DND-41 (cell line): Measurements from ENCODE around the gene HAUS7.

Experiments used
- ATAC-seq: fragments of 200-7000 bp; cut with Tn5 transposase; 3 replicates; pipeline ENCODE4 v1.9.1; 2021; ENCODE audit warnings: low read depth; ENCODE audit not compliant: insufficient read depth
- DNase-seq: peaks from one replicate; pipeline ENCODE4 v3.0.0-alpha.2; 2020
- H2AFZ ChIP-seq: 2 replicates; pipeline ENCODE4 v1.6.0; 2012; ENCODE audit warnings: low read depth, low read length
- H3K27ac ChIP-seq: 2 replicates; pipeline ENCODE4 v1.5.1; 2012; ENCODE audit warnings: low read length, inconsistent platforms
- H3K27me3 ChIP-seq: fragments of 200-600 bp; sonication (generic); 2 replicates; pipeline ENCODE4 v1.6.0; 2012; ENCODE audit warnings: low read length, mild to moderate bottlenecking, inconsistent platforms; ENCODE audit not compliant: insufficient read depth, poor library complexity
- H3K36me3 ChIP-seq: 2 replicates; pipeline ENCODE4 v1.5.1; 2012; ENCODE audit warnings: low read length, inconsistent platforms; ENCODE audit not compliant: insufficient read depth
- H3K4me1 ChIP-seq: 2 replicates; pipeline ENCODE4 v1.5.1; 2012; ENCODE audit warnings: mild to moderate bottlenecking, low read length; ENCODE audit not compliant: insufficient read depth
- H3K4me2 ChIP-seq: 2 replicates; pipeline ENCODE4 v1.6.0; 2012; ENCODE audit warnings: mild to moderate bottlenecking, moderate library complexity, low read length, inconsistent platforms; ENCODE audit not compliant: insufficient read depth
- H3K4me3 ChIP-seq, 2 experiments: fragments of 200-600 bp in 1 of 2; shearing (Covaris generic) in 1 of 2; 2 replicates each; pipeline ENCODE4 v1.5.1; 2012 to 2016; ENCODE audit warnings: inconsistent platforms in 2 of 2, low read length in 2 of 2, mild to moderate bottlenecking in 2 of 2, low read depth in 1 of 2, moderate library complexity in 1 of 2
- H3K79me2 ChIP-seq: 2 replicates; pipeline ENCODE4 v1.6.0; 2012; ENCODE audit warnings: low read length, inconsistent platforms; ENCODE audit not compliant: insufficient read depth
- H3K9ac ChIP-seq: 2 replicates; pipeline ENCODE4 v1.6.0; 2012; ENCODE audit warnings: low read depth, mild to moderate bottlenecking, inconsistent platforms, low read length, moderate library complexity
- H3K9me3 ChIP-seq: 2 replicates; pipeline ENCODE4 v1.5.1; 2012; ENCODE audit warnings: low read length, moderate library complexity, mild to moderate bottlenecking, inconsistent platforms; ENCODE audit not compliant: insufficient read depth, severe bottlenecking
- H4K20me1 ChIP-seq: 2 replicates; pipeline ENCODE4 v1.6.0; 2012; ENCODE audit warnings: low read length; ENCODE audit not compliant: insufficient read depth
- CTCF ChIP-seq: IDR thresholded peaks from 2 replicates; pipeline ENCODE4 v1.5.1; 2012; ENCODE audit warnings: borderline replicate concordance, low read length, moderate library complexity, mild to moderate bottlenecking; ENCODE audit not compliant: poor library complexity, severe bottlenecking; ENCODE audit errors: extremely low read depth
- EZH2 ChIP-seq: IDR thresholded peaks from 3 replicates; pipeline ENCODE4 v1.6.1; 2012; ENCODE audit warnings: borderline replicate concordance, low read depth, mild to moderate bottlenecking, moderate library complexity, low read length, inconsistent platforms; ENCODE audit not compliant: severe bottlenecking

The HAUS7 gene

GRCh38 chrX:153492543-153492942 lies 22.2 kb upstream of the HAUS7 start:
- no peak overlapping the region for H3K9ac ChIP-seq
- H2AFZ ChIP-seq = no peak overlapping the region
- H3K79me2 ChIP-seq = no peaks in the 10 kb centered on the region
- TF ChIP-seq EZH2 (no peak), CTCF (no peak)
- no peak for ATAC-seq
- H3K4me2 ChIP-seq = no peak overlapping the region
- H3K4me1 ChIP-seq = no peaks in the 10 kb centered on the region
- H4K20me1 ChIP-seq = no peaks in the 10 kb centered on the region
- DNase-seq = no peak
- H3K9me3 ChIP-seq = no peaks in the 10 kb centered on the region
- H3K27ac ChIP-seq = no peak overlapping the region
- no peaks in the 10 kb centered on the region for H3K27me3 ChIP-seq
- H3K4me3 ChIP-seq = no peak overlapping the region
- H3K36me3 ChIP-seq = no peaks in the 10 kb centered on the region

DNA sequence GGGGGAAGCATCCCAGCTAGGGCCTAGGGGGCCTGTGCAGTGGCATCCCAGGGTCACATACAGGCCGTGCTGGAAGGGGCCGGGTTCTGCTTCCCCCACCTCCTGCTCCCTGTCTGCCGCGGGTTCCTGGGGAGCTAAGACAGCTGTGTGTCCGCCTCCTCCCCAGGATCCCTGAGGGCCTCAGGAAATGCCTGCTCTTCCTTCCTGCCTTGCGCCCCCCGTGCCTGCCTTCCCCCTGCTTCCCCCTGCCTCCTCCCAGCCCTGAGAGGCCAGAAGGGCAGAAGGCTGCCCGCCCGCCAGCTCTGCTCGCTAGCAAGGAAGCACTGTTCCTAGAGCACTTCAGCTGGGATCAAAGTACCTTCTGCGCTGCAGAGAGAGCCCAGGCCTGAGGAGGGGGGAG lies 21.5 kb upstream of the HAUS7 start:
- no peak overlapping the region for H2AFZ ChIP-seq
- H3K27ac ChIP-seq = no peak overlapping the region
- no peaks in the 10 kb centered on the region for H3K79me2 ChIP-seq
- no peaks in the 10 kb centered on the region for H3K36me3 ChIP-seq
- no peaks in the 10 kb centered on the region for H3K4me1 ChIP-seq
- no peak overlapping the region for H3K4me3 ChIP-seq
- H3K27me3 ChIP-seq = no peaks in the 10 kb centered on the region
- no peaks in the 10 kb centered on the region for H3K9me3 ChIP-seq
- H3K9ac ChIP-seq = no peak overlapping the region
- H3K4me2 ChIP-seq = no peak overlapping the region
- no peak for ATAC-seq
- TF ChIP-seq EZH2 (no peak), CTCF (no peak)
- no peak for DNase-seq
- H4K20me1 ChIP-seq = no peaks in the 10 kb centered on the region

GRCh38 chrX:153491351-153491914 lies 21.1 kb upstream of the HAUS7 start:
- no peaks in the 10 kb centered on the region for H3K9me3 ChIP-seq
- H3K36me3 ChIP-seq = no peaks in the 10 kb centered on the region
- H3K9ac ChIP-seq = no peak overlapping the region
- ATAC-seq (no peak), DNase-seq (no peak)
- no peak overlapping the region for H2AFZ ChIP-seq
- H3K4me2 ChIP-seq = no peak overlapping the region
- TF ChIP-seq CTCF (no peak), EZH2 (no peak)
- no peak overlapping the region for H3K27ac ChIP-seq
- H3K27me3 ChIP-seq = no peaks in the 10 kb centered on the region
- no peaks in the 10 kb centered on the region for H3K4me1 ChIP-seq
- H3K4me3 ChIP-seq = no peak overlapping the region
- no peaks in the 10 kb centered on the region for H4K20me1 ChIP-seq
- H3K79me2 ChIP-seq = no peaks in the 10 kb centered on the region
